Ovary (tissue), 3 donors: ENCODE results near the gene PRSS2.

ENCODE experiments used
- POLR2A ChIP-seq: fragments of 450-650 bp; IDR thresholded peaks from one replicate; pipeline ENCODE4 v1.6.1; 2017; ENCODE audit warnings: antibody characterized with exemption, mild to moderate bottlenecking, moderate library complexity
- TF ChIP-seq, protein P1 (sequence below), 3 donors: fragments of 450-650 bp in 2 of 3; fragments of 200-600 bp in 1 of 3; IDR thresholded peaks; one replicate each; pipeline versions ENCODE4 v1.5.1 to v1.8.0; 2016 to 2022; ENCODE audit warnings: antibody characterized with exemption in 3 of 3, mild to moderate bottlenecking in 1 of 3
- donor health status: DM: no; HTN: no; CAD: no.

DNA sequence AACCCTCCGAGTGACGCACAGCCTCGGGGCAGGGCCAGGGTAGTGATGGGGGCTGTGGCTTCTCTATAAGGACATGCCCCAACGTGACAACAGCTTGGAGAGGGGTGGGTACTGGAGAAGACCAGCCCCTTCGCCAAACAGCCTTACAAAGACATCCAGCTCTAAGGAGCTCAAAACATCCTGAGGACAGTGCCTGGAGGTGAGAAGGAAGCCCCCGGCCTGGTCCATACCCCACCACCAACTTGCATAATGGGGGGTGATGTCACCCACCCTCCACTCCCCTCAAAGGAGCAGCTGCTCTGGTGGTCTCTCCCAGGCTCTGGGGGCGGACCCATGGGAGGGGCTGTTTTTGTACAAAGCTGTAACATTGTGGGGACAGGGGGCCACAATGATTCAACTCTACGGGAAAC is 15.1 kb downstream of the PRSS2 start:
- TF ChIP-seq POLR2A, result no peak
- TF ChIP-seq, protein P1, sequence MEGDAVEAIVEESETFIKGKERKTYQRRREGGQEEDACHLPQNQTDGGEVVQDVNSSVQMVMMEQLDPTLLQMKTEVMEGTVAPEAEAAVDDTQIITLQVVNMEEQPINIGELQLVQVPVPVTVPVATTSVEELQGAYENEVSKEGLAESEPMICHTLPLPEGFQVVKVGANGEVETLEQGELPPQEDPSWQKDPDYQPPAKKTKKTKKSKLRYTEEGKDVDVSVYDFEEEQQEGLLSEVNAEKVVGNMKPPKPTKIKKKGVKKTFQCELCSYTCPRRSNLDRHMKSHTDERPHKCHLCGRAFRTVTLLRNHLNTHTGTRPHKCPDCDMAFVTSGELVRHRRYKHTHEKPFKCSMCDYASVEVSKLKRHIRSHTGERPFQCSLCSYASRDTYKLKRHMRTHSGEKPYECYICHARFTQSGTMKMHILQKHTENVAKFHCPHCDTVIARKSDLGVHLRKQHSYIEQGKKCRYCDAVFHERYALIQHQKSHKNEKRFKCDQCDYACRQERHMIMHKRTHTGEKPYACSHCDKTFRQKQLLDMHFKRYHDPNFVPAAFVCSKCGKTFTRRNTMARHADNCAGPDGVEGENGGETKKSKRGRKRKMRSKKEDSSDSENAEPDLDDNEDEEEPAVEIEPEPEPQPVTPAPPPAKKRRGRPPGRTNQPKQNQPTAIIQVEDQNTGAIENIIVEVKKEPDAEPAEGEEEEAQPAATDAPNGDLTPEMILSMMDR (IDR thresholded peaks at IDR 0.05), result no peak
